Lower leg skin (tissue), 3 donors: ENCODE results near the gene MXI1.

Source experiments
- CTCF ChIP-seq, 3 donors: fragments of 450-650 bp; IDR thresholded peaks; one replicate each; pipeline ENCODE4 v1.5.1; 2016; ENCODE audit warnings: antibody characterized with exemption in 3 of 3, mild to moderate bottlenecking in 3 of 3, moderate library complexity in 2 of 3
- POLR2A ChIP-seq, 2 donors: fragments of 450-650 bp; IDR thresholded peaks; one replicate each; pipeline ENCODE4 v1.6.1; 2016 to 2017; ENCODE audit warnings: antibody characterized with exemption in 2 of 2, mild to moderate bottlenecking in 1 of 2, moderate library complexity in 1 of 2

GRCh38 chr10:110158051-110159005 lies 49.1 kb upstream of the MXI1 start:
- no peak for TF ChIP-seq CTCF (IDR thresholded peaks at IDR 0.05)
- no peak for TF ChIP-seq POLR2A (IDR thresholded peaks at IDR 0.05)
